Fibroblast of skin of left quadriceps (primary cell): ENCODE results near the gene ITGB4.

Experiments used
- DNase-seq, 2 experiments: peaks; one replicate each; pipeline ENCODE4 v3.0.0-alpha.2; 2013; ENCODE audit warnings: low read depth in 2 of 2

ITGB4 gene

DNA sequence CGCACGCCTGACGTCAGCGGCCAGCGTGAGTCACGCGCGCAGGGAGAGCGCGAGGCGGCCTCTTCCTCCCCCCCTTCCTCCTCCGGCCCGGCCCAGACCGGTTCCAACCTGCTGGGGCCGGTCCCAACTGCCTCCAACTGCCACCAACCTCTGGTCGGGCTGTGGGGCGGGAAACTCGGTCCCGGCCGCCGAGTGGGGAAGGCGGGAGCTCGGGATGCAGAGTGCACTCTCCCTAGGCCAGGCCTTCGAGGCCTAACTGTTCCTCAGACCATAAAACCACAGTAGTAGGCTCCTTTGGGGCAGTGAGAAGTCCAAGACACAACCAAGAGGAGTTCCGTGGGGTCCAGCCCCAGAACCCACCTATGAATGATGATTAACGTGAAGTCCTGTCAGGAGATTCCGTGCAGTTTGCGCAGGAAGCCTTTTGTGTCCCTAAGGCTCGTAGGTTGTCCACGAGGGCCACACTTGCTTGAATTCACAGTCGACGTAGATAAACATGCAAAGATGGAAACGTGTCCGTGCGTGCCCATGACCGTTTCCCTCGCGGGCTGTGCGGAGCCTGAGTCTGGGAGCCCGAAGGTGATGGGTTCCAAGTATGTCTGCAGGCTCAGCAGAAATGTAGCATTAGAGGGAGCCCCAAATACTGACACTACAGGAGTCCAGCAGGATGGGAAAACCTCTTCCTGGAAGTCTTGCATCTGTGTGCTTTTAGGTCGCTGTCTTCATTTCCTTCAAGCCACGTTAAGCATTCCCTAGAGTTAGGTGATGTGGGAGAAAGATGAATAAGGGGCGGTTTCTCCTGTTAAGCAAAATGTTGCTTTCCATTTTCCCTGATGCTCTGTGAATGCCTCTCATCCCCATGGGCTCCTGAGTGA lies 64.0 kb downstream of the ITGB4 start:
- DNase-seq, result peak; percentile 83 to 87

DNA sequence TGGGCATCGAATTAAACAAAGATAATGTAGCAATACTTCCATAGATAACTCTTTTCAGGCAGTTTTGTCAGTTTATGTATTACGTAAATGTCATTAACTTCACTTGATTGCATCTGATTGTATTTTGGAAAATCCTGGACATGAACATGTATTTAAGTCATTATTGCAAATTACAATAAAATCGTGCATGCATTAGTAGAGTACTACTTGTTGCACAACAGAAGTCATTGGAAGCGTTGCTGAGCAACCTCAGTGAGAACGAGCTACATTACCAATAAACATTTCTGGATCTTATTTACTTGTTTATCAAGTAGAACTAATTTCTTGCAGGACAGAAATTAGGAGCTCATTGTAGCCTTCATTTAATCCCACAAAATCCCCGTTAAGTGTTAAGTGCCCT lies 70.0 kb downstream of the ITGB4 start:
- DNase-seq, result no peak

DNA sequence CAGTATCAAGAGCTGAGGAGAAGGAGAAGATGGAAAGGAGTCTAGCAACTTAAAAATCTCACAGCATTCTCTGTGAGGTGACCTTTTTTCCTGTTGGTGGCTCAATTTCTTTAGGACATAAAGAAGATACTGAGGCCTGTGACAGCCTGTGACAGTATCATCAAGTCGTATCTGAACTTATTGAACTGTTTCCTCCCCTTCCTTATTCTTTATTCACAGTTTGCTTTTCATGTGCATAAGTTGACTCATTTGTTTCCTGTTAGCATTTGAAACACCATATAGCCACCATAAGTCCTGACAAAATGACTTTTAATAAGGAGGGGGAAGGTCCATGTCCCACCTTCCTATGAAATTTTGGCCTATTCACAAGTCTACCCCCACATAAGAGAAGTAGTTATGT lies 72.2 kb downstream of the ITGB4 start:
- no peak for DNase-seq

- no peak for DNase-seq
Measured at GRCh38 chr17:75795820-75796607, 74.8 kb downstream of the ITGB4 start.

GRCh38 chr17:75799402-75799801 lies 78.1 kb downstream of the ITGB4 start:
- DNase-seq, result no peak

GRCh38 chr17:75803883-75804282 lies 82.6 kb downstream of the ITGB4 start:
- DNase-seq, result no peak

- DNase-seq, result no peak
Measured at GRCh38 chr17:75806822-75807500, 85.7 kb downstream of the ITGB4 start.
